Prostate gland (tissue), 1 donor: ENCODE data around the gene C3orf70.

ENCODE experiments used
- POLR2A ChIP-seq: fragments of 450-650 bp; IDR thresholded peaks from one replicate; pipeline ENCODE4 v1.6.1; 2016; ENCODE audit warnings: antibody characterized with exemption, mild to moderate bottlenecking
- POLR2AphosphoS5 ChIP-seq: sonication (generic); formaldehyde crosslinking; IDR thresholded peaks from one replicate; pipeline ENCODE4 v1.6.1; 2017; ENCODE audit warnings: antibody characterized with exemption

DNA sequence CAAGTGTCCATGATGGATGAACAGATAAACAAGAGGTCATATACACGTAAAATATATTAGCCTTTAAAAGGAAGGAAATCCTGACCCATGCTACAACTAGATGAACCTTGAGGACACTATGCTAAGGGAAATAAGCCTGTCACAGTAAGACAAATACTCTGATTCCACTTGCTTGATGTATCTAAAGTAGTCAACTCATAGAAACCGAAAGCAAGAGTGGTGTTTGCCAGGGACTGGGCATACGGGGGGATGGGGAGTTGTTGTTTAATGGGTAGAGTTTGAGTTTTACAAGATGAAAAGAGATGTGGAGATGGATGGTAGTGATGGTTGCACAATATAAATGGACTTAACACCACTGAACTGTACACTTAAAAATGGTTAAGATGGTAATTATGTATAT is 65.4 kb downstream of the C3orf70 start:
- TF ChIP-seq POLR2A (no peak), POLR2AphosphoS5 (no peak)
